HG03460 (cell line): ENCODE data around the gene TINAGL1.
A peak's percentile ranks its signal among the peaks of the same experiment; 100 is the strongest.

Source experiments
- ATAC-seq: cut with Tn5 transposase; IDR thresholded peaks from one replicate; pipeline ENCODE4 v1.9.1; 2021; ENCODE audit not compliant: unreplicated experiment

The TINAGL1 gene

DNA sequence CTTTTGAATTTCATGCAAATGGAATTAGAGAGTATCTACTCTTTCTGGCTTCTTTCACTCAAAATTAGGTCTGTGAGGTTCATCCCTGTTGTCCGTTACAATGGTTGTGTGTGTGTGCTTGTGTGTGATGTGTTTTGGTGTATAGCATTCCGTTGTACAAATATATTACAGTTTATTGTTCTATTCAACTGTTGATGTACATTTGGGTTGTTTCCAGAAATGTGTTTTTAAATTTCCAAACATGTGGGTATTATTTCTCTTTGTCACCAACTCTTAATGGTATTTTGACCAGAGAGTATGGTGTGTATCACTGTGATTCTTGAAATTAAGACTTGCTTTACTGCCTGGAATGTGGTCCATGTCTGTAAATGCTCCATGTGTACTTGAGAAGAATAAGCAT, 24.3 kb downstream of the TINAGL1 start:
- no peak for ATAC-seq

DNA sequence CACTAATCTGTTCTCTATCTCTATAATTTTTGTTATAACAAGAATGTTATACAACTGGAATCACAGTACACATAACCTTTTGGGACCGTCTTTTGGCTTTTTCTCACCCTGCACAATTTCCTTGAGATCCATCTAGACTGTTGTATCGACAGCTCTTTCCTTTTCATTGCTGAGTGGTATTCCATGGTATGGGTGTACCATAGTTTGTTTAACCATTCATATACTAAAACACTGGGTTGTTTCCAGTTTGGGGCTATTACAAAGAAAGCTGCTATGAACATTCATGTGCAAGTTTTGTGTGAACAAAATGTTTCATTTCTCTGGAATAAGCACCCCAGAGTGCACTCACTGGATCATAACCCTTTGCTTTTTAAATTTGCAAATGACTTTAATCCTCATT, 25.8 kb downstream of the TINAGL1 start:
- ATAC-seq, result no peak

DNA sequence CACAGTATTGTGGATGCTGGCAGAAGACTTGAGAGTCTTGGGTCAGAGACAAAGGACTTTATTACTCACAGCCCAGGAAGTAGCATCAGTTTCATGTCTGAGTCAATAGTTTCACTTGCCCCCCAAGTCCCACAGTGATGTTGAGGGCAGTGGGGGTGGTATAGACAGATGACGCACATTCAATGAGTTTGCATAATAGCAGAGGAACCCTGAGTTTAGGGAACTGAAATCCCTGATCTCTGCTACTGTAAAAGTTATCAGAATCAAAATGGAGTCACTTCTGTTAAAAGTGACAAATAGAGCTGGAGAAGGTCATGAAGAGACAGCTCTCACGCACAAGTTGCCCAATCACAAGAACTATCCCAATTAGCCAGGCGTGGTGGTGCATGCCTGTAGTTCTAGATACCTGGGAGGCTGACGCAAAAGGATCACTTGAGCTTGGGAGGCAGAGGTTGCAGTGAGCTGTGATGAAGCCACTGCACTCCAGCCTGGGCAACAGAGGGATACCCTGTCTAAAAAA, 29.7 kb downstream of the TINAGL1 start:
- ATAC-seq, result peak; percentile 96

DNA sequence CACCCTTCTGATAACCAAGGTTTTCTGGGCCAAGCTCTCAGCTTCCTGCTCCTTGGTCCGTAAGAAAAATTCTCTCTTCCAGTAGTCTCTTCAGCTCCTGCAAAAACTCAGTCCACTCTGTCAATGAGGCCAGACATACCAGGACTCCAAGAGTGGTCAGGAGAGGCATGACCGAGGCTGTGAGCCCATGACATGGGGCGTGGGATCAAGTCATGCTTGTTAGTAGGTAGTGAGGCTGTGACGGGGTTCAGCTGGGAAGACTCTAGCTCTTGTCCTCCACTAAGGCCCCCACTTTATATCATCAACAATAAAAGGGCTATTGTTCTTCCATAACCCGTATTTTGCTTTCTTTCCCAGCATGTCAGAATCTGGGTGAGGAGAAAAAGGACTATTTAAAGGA, 31.0 kb downstream of the TINAGL1 start:
- ATAC-seq, result no peak

DNA sequence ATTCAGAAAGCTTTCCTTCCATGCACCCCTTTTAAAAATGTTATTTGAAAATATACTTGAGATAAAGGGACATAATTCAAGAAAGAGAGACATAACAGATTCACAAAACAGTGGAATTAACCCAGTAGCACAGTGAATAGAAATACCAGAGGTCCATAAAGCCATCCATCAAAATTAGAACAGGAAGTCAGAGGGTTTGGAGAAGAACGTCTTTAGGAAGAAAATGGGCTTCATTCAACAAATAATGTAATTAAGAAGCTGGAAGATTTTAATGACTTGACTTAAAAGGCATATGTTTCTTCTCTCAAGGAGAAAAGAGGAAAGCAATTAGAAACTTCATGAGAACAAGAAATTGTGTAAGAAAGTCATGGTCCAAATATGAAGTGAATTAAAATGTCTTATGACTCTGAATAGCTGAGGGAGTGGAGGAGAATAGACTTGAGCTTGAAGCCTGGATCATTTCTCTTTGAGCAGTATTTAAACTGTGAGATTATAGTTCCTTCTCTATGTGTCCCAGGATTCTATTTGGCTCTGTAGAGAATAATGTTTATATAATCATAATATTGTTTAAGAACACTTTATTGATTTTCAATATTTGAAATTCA, 33.3 kb downstream of the TINAGL1 start:
- no peak for ATAC-seq

DNA sequence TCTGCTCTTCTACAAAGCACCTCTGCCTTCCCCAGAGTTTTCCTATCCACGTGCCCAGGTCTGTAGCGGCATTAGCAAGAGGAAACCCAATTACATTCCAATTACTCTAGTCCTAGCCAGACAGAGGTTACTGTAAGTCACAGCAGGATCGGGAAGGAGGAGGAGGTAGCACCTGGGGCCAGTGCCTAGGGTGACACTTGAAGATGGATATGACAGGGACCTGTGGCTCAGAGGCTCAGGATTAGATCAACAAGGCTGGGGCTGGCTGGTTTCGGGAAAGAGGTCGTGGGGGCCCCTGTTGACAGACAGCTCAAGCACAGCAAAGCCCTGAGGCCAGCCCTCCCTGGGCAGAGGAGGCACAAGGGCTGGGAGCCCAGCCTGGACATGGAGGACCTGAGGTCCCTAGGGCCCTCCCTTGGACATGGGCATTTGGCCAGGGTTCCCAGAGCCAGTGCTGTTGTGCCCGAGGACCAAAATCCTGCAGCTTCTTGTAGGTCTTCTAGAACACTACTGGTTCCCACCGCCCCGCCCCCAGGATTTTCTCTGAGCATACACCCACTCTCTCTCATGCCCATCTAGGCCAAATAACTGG, 38.2 kb downstream of the TINAGL1 start:
- no peak for ATAC-seq

DNA sequence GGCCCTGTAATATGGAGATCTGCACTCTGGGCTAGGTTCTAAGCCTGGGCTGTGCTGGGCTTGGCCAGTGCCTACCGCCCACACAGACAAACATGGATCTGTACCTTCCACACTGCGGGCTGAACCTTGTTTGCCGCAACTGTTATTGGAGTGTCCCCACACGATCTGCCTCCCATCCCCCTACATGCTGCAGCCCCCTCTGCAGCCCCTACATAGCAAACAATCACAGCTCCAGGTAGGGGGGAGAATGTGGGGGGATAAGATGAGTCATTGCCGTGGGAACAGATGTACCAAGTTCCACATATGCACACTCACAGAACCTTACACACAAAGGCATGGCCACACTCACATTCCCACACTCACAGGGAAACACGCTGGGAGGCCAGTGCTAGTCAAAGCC, 39.1 kb downstream of the TINAGL1 start:
- no peak for ATAC-seq

DNA sequence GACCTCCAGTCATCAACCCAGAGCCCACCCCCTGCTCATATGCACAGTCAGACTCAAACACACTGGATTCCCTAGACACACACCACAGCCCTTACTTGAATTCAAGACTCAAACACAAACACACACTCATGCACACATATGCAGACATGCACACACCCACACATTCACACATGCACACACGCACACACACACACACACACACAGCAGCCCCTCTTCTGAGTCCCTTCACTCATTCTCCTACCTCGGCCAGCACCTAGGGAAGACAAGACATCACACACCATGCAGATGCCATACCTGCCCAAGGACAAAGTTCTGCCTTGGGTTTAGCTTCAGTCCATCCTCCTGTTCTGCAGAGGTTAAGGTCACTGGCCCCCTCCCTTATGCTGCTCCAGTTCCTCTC, 39.6 kb downstream of the TINAGL1 start:
- ATAC-seq, result no peak

DNA sequence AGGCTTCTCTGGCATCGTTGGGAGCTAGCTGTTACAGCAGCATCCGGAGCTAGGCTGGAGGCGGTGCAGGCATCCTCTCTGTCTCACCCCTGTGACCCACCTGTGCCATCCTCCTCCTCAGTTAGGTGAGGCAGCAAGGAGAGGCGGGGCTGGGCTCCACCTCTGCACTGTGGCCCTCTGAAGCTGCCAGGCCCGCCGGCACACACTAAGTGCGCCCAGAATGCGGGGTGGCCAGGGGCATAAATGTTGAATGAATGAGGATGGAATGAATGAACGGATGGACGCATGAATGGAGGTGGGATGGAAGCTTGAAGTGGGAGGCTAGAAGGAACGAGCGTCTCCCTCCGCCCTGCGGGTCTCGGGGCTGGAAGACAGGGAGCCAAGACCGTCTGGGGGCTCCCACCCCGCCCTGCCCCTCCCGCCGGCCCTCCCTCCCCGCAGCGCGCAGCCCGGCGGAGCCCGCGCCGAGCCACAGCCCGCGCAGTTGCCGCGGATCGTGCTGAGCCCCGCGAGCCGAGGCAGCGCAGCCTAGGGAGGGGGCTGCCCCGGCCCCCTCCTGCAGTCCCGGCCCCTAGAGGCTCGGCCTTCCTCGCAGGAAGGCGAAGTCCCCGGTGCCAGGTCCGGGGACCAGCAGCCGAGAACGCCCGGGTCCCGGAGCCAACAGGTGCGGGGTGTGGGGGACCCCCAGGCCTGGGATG, 41.1 kb downstream of the TINAGL1 start, which contains the start of gene HCRTR1:
Gene HCRTR1, plus strand, starts transcription at position 472 of the 698 bp plus-strand sequence. CDS start 1,504 bp downstream, outside the sequence.
- no peak for ATAC-seq

DNA sequence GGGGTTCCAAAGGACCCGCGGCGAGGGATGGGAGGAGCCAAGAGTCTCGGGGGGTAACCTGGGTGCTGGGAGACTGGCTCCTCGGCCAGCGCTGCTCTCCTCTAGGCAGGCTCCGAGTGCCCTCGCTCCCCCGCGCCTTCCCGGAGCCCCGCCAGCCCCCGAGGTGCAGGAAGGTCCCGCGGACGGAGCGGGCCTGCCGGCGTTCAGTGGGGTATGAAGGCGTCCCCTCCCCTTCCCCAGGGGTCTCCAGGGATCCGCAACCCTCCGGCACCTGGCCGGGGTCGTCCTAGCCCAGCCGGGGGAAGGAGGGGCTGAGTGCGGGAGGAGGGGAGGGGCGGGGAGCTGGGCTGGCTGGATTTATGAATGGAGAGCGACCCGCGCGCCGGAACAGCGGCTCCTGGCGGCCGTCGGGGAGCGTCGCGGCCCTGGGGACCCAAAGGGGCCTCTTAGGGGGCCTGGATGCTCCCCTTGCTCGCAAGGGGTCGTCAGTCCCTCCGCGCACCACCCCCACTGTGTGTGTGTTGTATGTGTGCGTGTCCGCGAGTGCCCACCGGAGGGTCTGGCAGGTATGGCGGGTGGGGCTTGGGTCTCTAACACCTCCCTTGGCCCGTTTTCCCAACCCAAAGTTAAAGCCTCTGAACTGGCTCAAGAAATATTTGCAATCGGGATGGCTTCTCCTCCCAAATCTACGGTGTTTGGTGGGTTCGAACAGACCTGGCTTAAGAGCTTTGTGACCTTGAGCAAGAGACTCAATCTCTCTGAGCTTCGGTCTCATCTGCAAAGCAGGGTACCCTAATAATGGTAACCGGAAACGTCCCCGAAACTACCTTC, 41.8 kb downstream of the TINAGL1 start:
- no peak for ATAC-seq

DNA sequence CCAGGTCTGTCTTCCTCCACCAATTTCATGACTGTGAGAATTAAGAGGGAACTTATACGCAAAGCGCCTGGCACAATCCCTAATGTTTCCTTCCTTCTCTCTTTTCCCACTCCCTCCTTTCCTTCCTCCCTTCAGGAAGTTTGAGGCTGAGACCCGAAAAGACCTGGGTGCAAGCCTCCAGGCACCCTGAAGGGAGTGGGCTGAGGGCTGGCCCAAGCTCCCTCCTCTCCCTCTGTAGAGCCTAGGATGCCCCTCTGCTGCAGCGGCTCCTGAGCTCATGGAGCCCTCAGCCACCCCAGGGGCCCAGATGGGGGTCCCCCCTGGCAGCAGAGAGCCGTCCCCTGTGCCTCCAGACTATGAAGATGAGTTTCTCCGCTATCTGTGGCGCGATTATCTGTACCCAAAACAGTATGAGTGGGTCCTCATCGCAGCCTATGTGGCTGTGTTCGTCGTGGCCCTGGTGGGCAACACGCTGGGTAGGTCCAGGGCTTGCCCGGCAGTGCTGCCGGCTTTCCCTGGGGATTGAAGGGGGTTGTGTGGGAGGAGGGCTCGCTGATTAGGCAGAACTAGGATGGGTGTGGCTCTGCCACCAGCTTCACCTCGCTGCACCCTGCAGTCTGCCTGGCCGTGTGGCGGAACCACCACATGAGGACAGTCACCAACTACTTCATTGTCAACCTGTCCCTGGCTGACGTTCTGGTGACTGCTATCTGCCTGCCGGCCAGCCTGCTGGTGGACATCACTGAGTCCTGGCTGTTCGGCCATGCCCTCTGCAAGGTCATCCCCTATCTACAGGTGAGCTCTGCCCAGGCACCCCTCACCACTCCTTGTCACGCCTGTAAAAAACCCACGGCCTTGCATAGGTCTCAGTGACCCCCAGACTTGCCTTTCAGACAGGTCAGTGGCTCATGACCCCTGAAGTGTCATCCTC, 42.9 kb downstream of the TINAGL1 start:
- no peak for ATAC-seq

DNA sequence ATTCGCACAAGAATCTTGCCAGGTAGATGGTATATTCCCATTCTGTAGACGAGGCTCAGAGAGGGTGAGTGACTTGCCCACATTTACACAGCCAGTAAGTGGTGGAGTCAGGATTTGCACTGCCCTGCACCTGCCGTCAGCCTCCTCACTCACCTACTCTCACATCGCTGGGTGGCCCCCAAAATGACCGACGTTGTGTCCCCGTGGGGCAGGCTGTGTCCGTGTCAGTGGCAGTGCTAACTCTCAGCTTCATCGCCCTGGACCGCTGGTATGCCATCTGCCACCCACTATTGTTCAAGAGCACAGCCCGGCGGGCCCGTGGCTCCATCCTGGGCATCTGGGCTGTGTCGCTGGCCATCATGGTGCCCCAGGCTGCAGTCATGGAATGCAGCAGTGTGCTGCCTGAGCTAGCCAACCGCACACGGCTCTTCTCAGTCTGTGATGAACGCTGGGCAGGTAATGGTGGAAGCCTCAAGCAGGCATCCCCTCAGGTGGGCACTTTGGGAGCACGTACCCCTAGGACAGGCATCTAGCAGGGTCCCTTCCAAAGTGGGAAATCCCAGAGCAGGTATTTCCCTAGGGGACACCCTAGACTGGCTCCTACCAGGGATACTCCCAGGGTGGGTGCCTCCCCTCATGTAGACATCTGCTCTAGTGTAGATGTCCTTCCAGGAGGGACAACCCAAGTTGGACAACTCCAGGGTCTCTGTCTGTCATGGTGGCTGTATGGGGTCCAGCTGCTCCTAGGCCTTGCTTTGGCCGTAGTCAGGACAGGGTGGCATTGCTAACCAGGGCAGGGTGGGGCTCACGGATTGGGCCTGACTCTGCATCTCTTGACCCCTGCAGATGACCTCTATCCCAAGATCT, 44.5 kb downstream of the TINAGL1 start:
- ATAC-seq, result no peak

DNA sequence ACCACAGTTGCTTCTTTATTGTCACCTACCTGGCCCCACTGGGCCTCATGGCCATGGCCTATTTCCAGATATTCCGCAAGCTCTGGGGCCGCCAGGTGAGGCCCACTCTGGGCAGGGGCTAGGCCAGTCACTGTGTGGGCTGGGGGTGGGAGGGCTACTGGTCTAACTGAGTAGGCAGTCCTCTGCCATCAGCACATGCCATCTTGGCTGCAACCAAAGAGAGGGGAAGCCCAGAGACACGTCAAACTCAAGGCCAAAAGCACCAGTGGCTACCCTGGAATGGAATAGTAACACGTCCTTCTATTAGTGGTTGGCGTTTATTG, 45.1 kb downstream of the TINAGL1 start:
- ATAC-seq, result no peak

DNA sequence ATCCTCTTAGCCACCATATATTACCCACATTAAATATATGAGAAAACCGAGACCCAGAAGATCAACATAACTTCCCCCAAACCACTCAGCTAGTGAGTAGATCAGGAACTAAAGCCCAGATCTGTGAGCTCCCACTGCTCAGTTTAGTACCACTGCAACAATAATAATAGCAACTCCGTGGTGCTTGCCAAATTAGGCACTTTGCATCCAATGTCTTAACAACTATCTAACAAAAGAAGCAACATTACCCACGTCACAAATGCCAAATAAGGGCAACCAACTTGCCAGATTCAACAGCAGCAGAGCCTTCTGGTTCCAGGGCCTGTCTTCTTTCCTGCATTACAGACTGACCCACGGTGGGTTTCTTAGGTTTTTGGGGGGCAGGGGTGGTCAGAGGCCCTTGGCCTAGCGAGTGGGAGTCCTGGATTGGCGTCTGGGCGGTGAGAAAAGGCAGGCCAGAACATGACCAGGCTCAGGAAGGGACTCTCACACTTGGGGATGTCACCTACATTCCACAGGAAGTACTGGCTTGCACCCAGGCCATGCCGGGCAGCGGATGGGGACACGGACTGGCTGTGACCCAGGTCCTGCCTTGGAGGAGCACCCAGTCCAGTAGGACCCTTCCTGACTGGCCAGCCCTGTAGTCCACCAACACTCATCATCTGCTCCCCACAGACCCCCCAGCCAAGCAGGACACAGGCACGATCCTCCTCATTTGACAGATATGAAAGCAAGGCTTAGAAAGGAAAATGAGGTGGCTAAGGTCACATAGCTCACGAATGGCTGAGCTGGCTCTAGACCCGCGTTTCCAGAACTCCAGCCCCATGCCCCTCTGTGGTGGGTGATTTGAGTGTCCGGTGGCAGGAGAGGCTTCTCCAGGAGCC, 45.8 kb downstream of the TINAGL1 start:
- no peak for ATAC-seq

DNA sequence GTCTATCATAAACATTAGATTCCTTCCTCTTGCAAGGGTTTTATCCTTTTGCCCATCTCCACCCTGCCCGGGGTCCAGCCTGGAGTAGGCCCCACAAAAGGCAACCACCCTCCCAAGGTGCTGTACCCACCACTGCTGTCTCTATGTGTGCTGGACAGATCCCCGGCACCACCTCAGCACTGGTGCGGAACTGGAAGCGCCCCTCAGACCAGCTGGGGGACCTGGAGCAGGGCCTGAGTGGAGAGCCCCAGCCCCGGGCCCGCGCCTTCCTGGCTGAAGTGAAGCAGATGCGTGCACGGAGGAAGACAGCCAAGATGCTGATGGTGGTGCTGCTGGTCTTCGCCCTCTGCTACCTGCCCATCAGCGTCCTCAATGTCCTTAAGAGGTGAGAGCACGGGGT, 47.0 kb downstream of the TINAGL1 start:
- ATAC-seq, result no peak

DNA sequence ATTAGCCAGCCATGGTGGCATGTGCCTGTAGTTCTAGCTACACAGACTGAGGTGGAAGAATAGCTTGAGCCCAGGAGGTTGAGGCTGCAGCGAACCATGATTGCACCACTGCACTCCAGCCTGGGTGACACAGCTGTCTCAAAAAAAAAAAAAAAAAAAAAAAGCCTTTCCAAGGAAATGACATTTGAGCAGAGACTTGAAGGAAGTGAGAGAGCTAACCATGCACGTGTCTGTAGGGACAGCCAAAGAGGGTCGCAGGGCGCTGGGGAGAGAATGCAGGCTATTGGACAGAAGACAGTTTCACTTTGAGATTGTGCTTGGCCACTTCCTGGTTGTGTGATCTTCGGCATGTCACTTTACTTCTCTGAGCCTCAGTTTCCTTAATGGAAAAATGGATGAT, 48.0 kb downstream of the TINAGL1 start:
- ATAC-seq, result no peak

DNA sequence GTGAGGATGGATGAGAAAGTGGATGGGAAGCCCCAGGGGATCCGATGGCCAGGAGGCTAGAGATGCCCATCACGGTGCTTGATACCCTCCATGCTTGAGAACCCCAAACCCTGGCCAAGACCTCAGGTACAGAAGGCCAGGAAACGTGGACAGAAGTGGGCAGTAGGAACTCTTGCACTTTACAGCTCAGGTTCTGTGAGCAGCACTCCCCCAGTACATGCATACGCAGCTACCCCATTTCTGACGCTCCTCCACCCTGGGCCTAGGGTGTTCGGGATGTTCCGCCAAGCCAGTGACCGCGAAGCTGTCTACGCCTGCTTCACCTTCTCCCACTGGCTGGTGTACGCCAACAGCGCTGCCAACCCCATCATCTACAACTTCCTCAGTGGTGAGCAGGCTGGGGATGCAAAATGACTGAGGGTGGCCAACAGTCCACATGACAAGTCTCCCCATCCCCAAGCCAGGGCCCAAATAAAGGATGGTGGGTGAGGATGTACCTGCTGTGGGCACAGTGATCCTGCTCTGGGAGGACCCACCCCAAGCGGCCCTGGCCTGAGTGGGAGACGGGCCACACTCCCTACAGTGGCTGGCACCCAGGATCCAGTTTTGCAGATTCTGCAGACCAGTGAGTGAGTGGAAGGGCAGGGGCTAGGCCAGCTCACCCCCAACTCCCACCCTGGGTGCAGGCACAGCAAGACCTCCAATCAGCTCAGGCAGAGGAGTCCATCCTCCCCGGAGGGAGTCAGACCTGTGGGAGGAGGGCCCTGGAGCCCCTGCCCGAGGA, 48.6 kb downstream of the TINAGL1 start:
- ATAC-seq, result no peak
